Liver (tissue), 9 donors: ENCODE data around the gene CELSR2. TPM values are rescaled to one million over a fixed set of nuclear protein-coding genes. Genes with fewer than 3 reads are reported as not detected.

Experiments
- DNase-seq: peaks from one replicate; pipeline ENCODE4 v3.0.0-alpha.2; 2017; ENCODE audit warnings: low spot score
- H3K27ac ChIP-seq, 2 donors: one replicate each; pipeline ENCODE4 v1.7.0; 2013; ENCODE audit warnings: inconsistent platforms in 2 of 2, low read length in 2 of 2, control low read depth in 1 of 2, low read depth in 1 of 2, mild to moderate bottlenecking in 1 of 2
- H3K27me3 ChIP-seq, 4 donors: one replicate each; pipeline versions ENCODE4 v1.6.1 to v1.7.0; 2013; ENCODE audit warnings: low read length in 3 of 4, inconsistent platforms in 1 of 4, mild to moderate bottlenecking in 1 of 4, moderate library complexity in 1 of 4; ENCODE audit not compliant: control insufficient read depth in 4 of 4, insufficient read depth in 4 of 4
- H3K36me3 ChIP-seq, 4 donors: one replicate each; pipeline versions ENCODE4 v1.6.1 to v1.7.0; 2013; ENCODE audit warnings: low read length in 3 of 4, mild to moderate bottlenecking in 3 of 4, low read depth in 1 of 4, moderate library complexity in 1 of 4; ENCODE audit not compliant: control insufficient read depth in 4 of 4, insufficient read depth in 3 of 4
- H3K4me1 ChIP-seq, 4 donors: one replicate each; pipeline versions ENCODE4 v1.6.1 to v1.7.0; 2013; ENCODE audit warnings: low read length in 3 of 4, mild to moderate bottlenecking in 3 of 4, moderate library complexity in 1 of 4; ENCODE audit not compliant: control insufficient read depth in 4 of 4, insufficient read depth in 4 of 4
- H3K4me3 ChIP-seq, 3 donors: one replicate each; pipeline versions ENCODE4 v1.6.1 to v1.7.0; 2013; ENCODE audit warnings: low read length in 3 of 3, control low read depth in 1 of 3, low read depth in 1 of 3, mild to moderate bottlenecking in 1 of 3
- H3K9ac ChIP-seq, 2 donors: one replicate each; pipeline ENCODE4 v1.7.0; 2013; ENCODE audit warnings: low read length in 2 of 2, mild to moderate bottlenecking in 2 of 2, moderate library complexity in 2 of 2, control low read depth in 1 of 2, low read depth in 1 of 2
- H3K9me3 ChIP-seq, 4 donors: one replicate each; pipeline versions ENCODE4 v1.6.1 to v1.7.0; 2013; ENCODE audit warnings: low read length in 3 of 4; ENCODE audit not compliant: control insufficient read depth in 4 of 4
- EGR1 ChIP-seq, 2 donors: IDR thresholded peaks; 2 replicates each; pipeline ENCODE4 v1.6.1; 2016 to 2018; ENCODE audit warnings: antibody characterized with exemption in 2 of 2, low read depth in 2 of 2
- FOXA1 ChIP-seq: IDR thresholded peaks from 2 replicates; pipeline ENCODE4 v1.6.1; 2016; ENCODE audit warnings: antibody characterized with exemption
- FOXA2 ChIP-seq: IDR thresholded peaks from 2 replicates; pipeline ENCODE4 v1.6.1; 2016; ENCODE audit warnings: antibody characterized with exemption
- GABPA ChIP-seq, 2 donors: IDR thresholded peaks in 1 of 2; conservative IDR thresholded peaks in 1 of 2; 2 replicates each; pipeline ENCODE4 v1.6.1; 2016; ENCODE audit warnings: antibody characterized with exemption in 2 of 2, mild to moderate bottlenecking in 1 of 2, moderate library complexity in 1 of 2
- HNF4A ChIP-seq, 2 donors: conservative IDR thresholded peaks; 2 replicates each; pipeline ENCODE4 v1.6.1; 2016; ENCODE audit warnings: antibody characterized with exemption in 2 of 2, mild to moderate bottlenecking in 2 of 2
- HNF4G ChIP-seq: IDR thresholded peaks from 2 replicates; pipeline ENCODE4 v1.6.1; 2016; ENCODE audit warnings: antibody characterized with exemption
- NR2F2 ChIP-seq: IDR thresholded peaks from 2 replicates; pipeline ENCODE4 v1.6.1; 2016; ENCODE audit warnings: antibody characterized with exemption
- RXRA ChIP-seq, 2 donors: IDR thresholded peaks; 2 replicates each; pipeline ENCODE4 v1.6.1; 2017 to 2018; ENCODE audit warnings: antibody characterized with exemption in 2 of 2, mild to moderate bottlenecking in 1 of 2
- SP1 ChIP-seq: IDR thresholded peaks from 2 replicates; pipeline ENCODE4 v1.6.1; 2018; ENCODE audit warnings: antibody characterized with exemption, mild to moderate bottlenecking
- TAF1 ChIP-seq: conservative IDR thresholded peaks from 2 replicates; pipeline ENCODE4 v1.6.1; 2016; ENCODE audit warnings: antibody characterized with exemption, mild to moderate bottlenecking
- YY1 ChIP-seq: IDR thresholded peaks from 2 replicates; pipeline ENCODE4 v1.6.1; 2016; ENCODE audit warnings: antibody characterized with exemption, mild to moderate bottlenecking
- WGBS: extraction: QIAGEN DNeasy Blood & Tissue Kit; methylation state at CpG from one replicate; pipeline ENCODE4 v1.1.7; 2013; 5-methylcytosine and 5-hydroxymethylcytosine counted together
- polyA plus RNA-seq, 2 donors: library from polyadenylated mRNA; stranded (reverse) in 1 of 2; unstranded in 1 of 2; fragments of 200-250 nt in 1 of 2; fragments of >200 nt in 1 of 2; fragmentation: Nextera tagmentation in 1 of 2; extraction: Ambion mirVana in 1 of 2; gene quantifications; one replicate each; pipeline versions ENCODE4 v1.2.1 to v1.2.3, GENCODE V29; 2013 to 2015
- total RNA-seq, 2 donors: library from RNA; depleted of rRNA; stranded (reverse); fragments of >200 nt; gene quantifications; one replicate each; pipeline ENCODE4 v1.2.3, GENCODE V29; 2014
- TF ChIP-seq, protein P1 (sequence below): IDR thresholded peaks from 2 replicates; pipeline ENCODE4 v1.6.1; 2016; ENCODE audit warnings: antibody characterized with exemption
- TF ChIP-seq, protein P2 (sequence below): IDR thresholded peaks from 2 replicates; pipeline ENCODE4 v1.6.1; 2016; ENCODE audit warnings: antibody characterized with exemption
- TF ChIP-seq, protein P3 (sequence below): fragments of 150-350 bp; IDR thresholded peaks from 2 replicates; pipeline ENCODE4 v1.5.1; 2017; ENCODE audit warnings: improper control_type of control experiment, low read depth, low read length; ENCODE audit not compliant: missing input control
- TF ChIP-seq, protein P4 (sequence below): IDR thresholded peaks from 2 replicates; pipeline ENCODE4 v1.6.1; 2016; ENCODE audit warnings: antibody characterized with exemption, mild to moderate bottlenecking
- TF ChIP-seq, protein P5 (sequence below): IDR thresholded peaks from 2 replicates; pipeline ENCODE4 v1.6.1; 2016; ENCODE audit warnings: antibody characterized with exemption
- donor health status: healthy.
- donor health status: healthy.
- donor health status: healthy.
- donor health status: healthy.
- donor health status: healthy.

The CELSR2 gene
- total and polyA plus RNA-seq, 4 donors: 0.73 to 1.6 (median 1.2) TPM

DNA sequence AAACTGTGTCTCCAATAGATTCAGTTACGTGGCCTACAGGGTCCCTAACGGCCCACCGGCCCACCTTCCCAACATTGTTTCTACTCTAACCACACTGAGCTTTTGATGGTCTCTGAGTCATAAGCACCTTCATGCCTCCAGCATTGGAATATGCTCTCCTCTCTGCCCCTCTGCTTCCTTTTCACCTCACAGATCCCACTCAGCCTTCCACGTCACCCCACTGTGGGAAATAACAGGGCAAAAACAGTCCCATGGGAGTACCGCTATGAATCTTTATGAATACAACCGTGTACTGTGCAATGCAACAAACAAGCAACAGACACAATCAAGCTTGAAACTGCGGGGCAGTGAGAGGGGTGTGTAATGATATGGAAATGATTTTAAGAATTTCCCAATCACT, 40.9 kb upstream of the CELSR2 start:
- H3K4me1 ChIP-seq: peaks cover 0 to 3% (median 2%) of the 10 kb centered on the region in 4 donors
- no peak overlapping the region for H3K27ac ChIP-seq
- TF ChIP-seq FOXA1 (no peak), YY1 (no peak), TAF1 (no peak), HNF4G (no peak), GABPA (IDR thresholded peaks at IDR 0.05 in 1 of 2, conservative IDR thresholded peaks at IDR 0.05 in 1 of 2) (no peak), RXRA (IDR thresholded peaks at IDR 0.05) (no peak), HNF4A (conservative IDR thresholded peaks at IDR 0.05) (no peak), SP1 (no peak), EGR1 (IDR thresholded peaks at IDR 0.05; ENCODE audit: low read depth in 2 of 2) (no peak), NR2F2 (no peak), FOXA2 (no peak)
- TF ChIP-seq, protein P1, sequence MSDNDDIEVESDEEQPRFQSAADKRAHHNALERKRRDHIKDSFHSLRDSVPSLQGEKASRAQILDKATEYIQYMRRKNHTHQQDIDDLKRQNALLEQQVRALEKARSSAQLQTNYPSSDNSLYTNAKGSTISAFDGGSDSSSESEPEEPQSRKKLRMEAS: no peak
- TF ChIP-seq, protein P2, sequence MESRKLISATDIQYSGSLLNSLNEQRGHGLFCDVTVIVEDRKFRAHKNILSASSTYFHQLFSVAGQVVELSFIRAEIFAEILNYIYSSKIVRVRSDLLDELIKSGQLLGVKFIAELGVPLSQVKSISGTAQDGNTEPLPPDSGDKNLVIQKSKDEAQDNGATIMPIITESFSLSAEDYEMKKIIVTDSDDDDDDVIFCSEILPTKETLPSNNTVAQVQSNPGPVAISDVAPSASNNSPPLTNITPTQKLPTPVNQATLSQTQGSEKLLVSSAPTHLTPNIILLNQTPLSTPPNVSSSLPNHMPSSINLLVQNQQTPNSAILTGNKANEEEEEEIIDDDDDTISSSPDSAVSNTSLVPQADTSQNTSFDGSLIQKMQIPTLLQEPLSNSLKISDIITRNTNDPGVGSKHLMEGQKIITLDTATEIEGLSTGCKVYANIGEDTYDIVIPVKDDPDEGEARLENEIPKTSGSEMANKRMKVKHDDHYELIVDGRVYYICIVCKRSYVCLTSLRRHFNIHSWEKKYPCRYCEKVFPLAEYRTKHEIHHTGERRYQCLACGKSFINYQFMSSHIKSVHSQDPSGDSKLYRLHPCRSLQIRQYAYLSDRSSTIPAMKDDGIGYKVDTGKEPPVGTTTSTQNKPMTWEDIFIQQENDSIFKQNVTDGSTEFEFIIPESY: no peak
- TF ChIP-seq, protein P3, sequence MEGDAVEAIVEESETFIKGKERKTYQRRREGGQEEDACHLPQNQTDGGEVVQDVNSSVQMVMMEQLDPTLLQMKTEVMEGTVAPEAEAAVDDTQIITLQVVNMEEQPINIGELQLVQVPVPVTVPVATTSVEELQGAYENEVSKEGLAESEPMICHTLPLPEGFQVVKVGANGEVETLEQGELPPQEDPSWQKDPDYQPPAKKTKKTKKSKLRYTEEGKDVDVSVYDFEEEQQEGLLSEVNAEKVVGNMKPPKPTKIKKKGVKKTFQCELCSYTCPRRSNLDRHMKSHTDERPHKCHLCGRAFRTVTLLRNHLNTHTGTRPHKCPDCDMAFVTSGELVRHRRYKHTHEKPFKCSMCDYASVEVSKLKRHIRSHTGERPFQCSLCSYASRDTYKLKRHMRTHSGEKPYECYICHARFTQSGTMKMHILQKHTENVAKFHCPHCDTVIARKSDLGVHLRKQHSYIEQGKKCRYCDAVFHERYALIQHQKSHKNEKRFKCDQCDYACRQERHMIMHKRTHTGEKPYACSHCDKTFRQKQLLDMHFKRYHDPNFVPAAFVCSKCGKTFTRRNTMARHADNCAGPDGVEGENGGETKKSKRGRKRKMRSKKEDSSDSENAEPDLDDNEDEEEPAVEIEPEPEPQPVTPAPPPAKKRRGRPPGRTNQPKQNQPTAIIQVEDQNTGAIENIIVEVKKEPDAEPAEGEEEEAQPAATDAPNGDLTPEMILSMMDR: no peak
- TF ChIP-seq, protein P4, sequence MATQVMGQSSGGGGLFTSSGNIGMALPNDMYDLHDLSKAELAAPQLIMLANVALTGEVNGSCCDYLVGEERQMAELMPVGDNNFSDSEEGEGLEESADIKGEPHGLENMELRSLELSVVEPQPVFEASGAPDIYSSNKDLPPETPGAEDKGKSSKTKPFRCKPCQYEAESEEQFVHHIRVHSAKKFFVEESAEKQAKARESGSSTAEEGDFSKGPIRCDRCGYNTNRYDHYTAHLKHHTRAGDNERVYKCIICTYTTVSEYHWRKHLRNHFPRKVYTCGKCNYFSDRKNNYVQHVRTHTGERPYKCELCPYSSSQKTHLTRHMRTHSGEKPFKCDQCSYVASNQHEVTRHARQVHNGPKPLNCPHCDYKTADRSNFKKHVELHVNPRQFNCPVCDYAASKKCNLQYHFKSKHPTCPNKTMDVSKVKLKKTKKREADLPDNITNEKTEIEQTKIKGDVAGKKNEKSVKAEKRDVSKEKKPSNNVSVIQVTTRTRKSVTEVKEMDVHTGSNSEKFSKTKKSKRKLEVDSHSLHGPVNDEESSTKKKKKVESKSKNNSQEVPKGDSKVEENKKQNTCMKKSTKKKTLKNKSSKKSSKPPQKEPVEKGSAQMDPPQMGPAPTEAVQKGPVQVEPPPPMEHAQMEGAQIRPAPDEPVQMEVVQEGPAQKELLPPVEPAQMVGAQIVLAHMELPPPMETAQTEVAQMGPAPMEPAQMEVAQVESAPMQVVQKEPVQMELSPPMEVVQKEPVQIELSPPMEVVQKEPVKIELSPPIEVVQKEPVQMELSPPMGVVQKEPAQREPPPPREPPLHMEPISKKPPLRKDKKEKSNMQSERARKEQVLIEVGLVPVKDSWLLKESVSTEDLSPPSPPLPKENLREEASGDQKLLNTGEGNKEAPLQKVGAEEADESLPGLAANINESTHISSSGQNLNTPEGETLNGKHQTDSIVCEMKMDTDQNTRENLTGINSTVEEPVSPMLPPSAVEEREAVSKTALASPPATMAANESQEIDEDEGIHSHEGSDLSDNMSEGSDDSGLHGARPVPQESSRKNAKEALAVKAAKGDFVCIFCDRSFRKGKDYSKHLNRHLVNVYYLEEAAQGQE: no peak
- TF ChIP-seq, protein P5, sequence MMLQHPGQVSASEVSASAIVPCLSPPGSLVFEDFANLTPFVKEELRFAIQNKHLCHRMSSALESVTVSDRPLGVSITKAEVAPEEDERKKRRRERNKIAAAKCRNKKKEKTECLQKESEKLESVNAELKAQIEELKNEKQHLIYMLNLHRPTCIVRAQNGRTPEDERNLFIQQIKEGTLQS: no peak
- 87% methylated on average over 7 of the region's 7 CpGs for WGBS
- H3K9ac ChIP-seq: no peak overlapping the region
- no peak for DNase-seq
- no peaks in the 10 kb centered on the region for H3K36me3 ChIP-seq
- H3K4me3 ChIP-seq: no peak overlapping the region
- H3K27me3 ChIP-seq: no peaks in the 10 kb centered on the region
- H3K9me3 ChIP-seq: no peaks in the 10 kb centered on the region
